GM23338 (cell line): ENCODE data around the gene PABPN1. TPM values are rescaled to one million over a fixed set of nuclear protein-coding genes. Genes with fewer than 3 reads are reported as not detected.

ENCODE experiments used
- ATAC-seq: fragments of 200-7000 bp; cut with Tn5 transposase; 3 replicates; pipeline ENCODE4 v1.9.1; 2020
- DNase-seq: peaks from one replicate; pipeline ENCODE4 v3.0.0-alpha.2; 2015; ENCODE audit warnings: low spot score
- H2AFZ ChIP-seq: fragments of 200-600 bp; sonication (generic); 2 replicates; pipeline ENCODE4 v1.8.0; 2016; ENCODE audit warnings: antibody characterized with exemption, mild to moderate bottlenecking, moderate library complexity
- H3F3A ChIP-seq: fragments of 200-600 bp; sonication (generic); replicated peaks from 2 replicates; pipeline ENCODE4 v1.8.0; 2017; ENCODE audit warnings: antibody characterized with exemption, mixed run types, low read depth
- H3K27ac ChIP-seq: fragments of 200-600 bp; sonication (generic); 2 replicates; pipeline ENCODE4 v1.6.1; 2016; ENCODE audit warnings: low read depth
- H3K27me3 ChIP-seq: fragments of 200-600 bp; sonication (generic); 2 replicates; pipeline ENCODE4 v1.8.0; 2016; ENCODE audit warnings: mild to moderate bottlenecking, mixed run types, moderate library complexity; ENCODE audit not compliant: insufficient read depth
- H3K36me3 ChIP-seq: fragments of 200-600 bp; sonication (generic); 2 replicates; pipeline ENCODE4 v1.8.0; 2016; ENCODE audit warnings: mild to moderate bottlenecking; ENCODE audit not compliant: insufficient read depth
- H3K4me1 ChIP-seq: fragments of 200-600 bp; sonication (generic); 2 replicates; pipeline ENCODE4 v1.8.0; 2016; ENCODE audit warnings: mild to moderate bottlenecking, moderate library complexity; ENCODE audit not compliant: insufficient read depth
- H3K4me2 ChIP-seq: fragments of 200-600 bp; sonication (generic); 2 replicates; pipeline ENCODE4 v1.7.1; 2017; ENCODE audit warnings: mixed run types
- H3K4me3 ChIP-seq: fragments of 200-600 bp; sonication (generic); 2 replicates; pipeline ENCODE4 v1.6.1; 2016; ENCODE audit warnings: mixed run types
- H3K79me2 ChIP-seq: fragments of 200-600 bp; sonication (generic); replicated peaks from 2 replicates; pipeline ENCODE4 v1.8.0; 2017; ENCODE audit warnings: mild to moderate bottlenecking; ENCODE audit not compliant: insufficient read depth
- H3K9me2 ChIP-seq: fragments of 200-600 bp; sonication (generic); 2 replicates; pipeline ENCODE4 v1.8.0; 2017; ENCODE audit not compliant: insufficient read depth
- H4K20me1 ChIP-seq: fragments of 200-600 bp; sonication (generic); replicated peaks from 2 replicates; pipeline ENCODE4 v1.8.0; 2017; ENCODE audit warnings: mild to moderate bottlenecking; ENCODE audit not compliant: insufficient read depth
- H3K27ac Mint-ChIP-seq: 2 replicates; pipeline ENCODE4 v1.8.0; 2020; ENCODE audit warnings: inconsistent platforms, mild to moderate bottlenecking, moderate library complexity, mixed read lengths
- H3K27me3 Mint-ChIP-seq: 3 replicates; pipeline ENCODE4 v1.8.0; 2022; ENCODE audit warnings: low read depth, mild to moderate bottlenecking, moderate library complexity, mixed read lengths, inconsistent platforms; ENCODE audit not compliant: insufficient read depth, poor library complexity
- H3K36me3 Mint-ChIP-seq: 3 replicates; pipeline ENCODE4 v1.8.0; 2021; ENCODE audit warnings: low read depth, mild to moderate bottlenecking, inconsistent platforms, moderate library complexity, mixed read lengths
- H3K4me1 Mint-ChIP-seq: 3 replicates; pipeline ENCODE4 v1.8.0; 2020; ENCODE audit warnings: mild to moderate bottlenecking, inconsistent platforms, mixed read lengths
- H3K4me3 Mint-ChIP-seq: 3 replicates; pipeline ENCODE4 v1.8.0; 2021; ENCODE audit warnings: moderate library complexity, mild to moderate bottlenecking, inconsistent platforms, mixed read lengths
- H3K9me3 Mint-ChIP-seq: 3 replicates; pipeline ENCODE4 v1.8.0; 2020; ENCODE audit warnings: moderate library complexity, mild to moderate bottlenecking, inconsistent platforms, mixed read lengths
- CREB1 ChIP-seq: fragments of 250-450 bp; sonication (Bioruptor Pico); IDR thresholded peaks from 2 replicates; pipeline ENCODE4 v1.5.0; 2020; ENCODE audit warnings: low read depth, mild to moderate bottlenecking, moderate library complexity
- EZH2 ChIP-seq: fragments of 200-600 bp; sonication (generic); IDR thresholded peaks from one replicate; pipeline ENCODE4 v1.8.0; 2017; ENCODE audit warnings: antibody characterized with exemption, mild to moderate bottlenecking, low read depth; ENCODE audit not compliant: unreplicated experiment
- EZH2phosphoT487 ChIP-seq: fragments of 200-600 bp; sonication (generic); IDR thresholded peaks from one replicate; pipeline ENCODE4 v1.8.1; 2018; ENCODE audit warnings: antibody characterized with exemption; ENCODE audit not compliant: unreplicated experiment
- JUNB ChIP-seq: IDR thresholded peaks from one replicate; pipeline ENCODE4 v1.6.1; 2016; ENCODE audit warnings: antibody characterized with exemption; ENCODE audit not compliant: unreplicated experiment
- NANOG ChIP-seq: IDR thresholded peaks from 2 replicates; pipeline ENCODE4 v1.6.1; 2016; ENCODE audit warnings: antibody characterized with exemption, borderline replicate concordance
- POLR2AphosphoS5 ChIP-seq: IDR thresholded peaks from 2 replicates; pipeline ENCODE4 v1.6.1; 2016; ENCODE audit warnings: antibody characterized with exemption, low read depth
- REST ChIP-seq: IDR thresholded peaks from one replicate; pipeline ENCODE4 v1.6.1; 2018; ENCODE audit warnings: antibody characterized with exemption; ENCODE audit not compliant: unreplicated experiment
- STAT1 ChIP-seq: IDR thresholded peaks from one replicate; pipeline ENCODE4 v1.6.1; 2016; ENCODE audit warnings: antibody characterized with exemption; ENCODE audit not compliant: unreplicated experiment
- ZNF331 ChIP-seq: fragments of 250-450 bp; sonication (Bioruptor Pico); IDR thresholded peaks from 2 replicates; pipeline ENCODE4 v1.5.0; 2020; ENCODE audit warnings: low read depth, mild to moderate bottlenecking, moderate library complexity
- polyA plus RNA-seq: library from polyadenylated mRNA; unstranded; fragments of >200 nt; fragmentation: Nextera tagmentation; extraction: Ambion mirVana; gene quantifications from 2 replicates; pipeline ENCODE4 v1.2.1, GENCODE V29; 2016
- total RNA-seq: library from RNA; depleted of rRNA; stranded (reverse); fragments of >200 nt; shearing (Covaris generic); gene quantifications from 2 replicates; pipeline ENCODE4 v1.2.3, GENCODE V29; 2014
- TF ChIP-seq, protein P1 (sequence below): IDR thresholded peaks from 2 replicates; pipeline ENCODE4 v1.6.1; 2016; ENCODE audit warnings: antibody characterized with exemption
- TF ChIP-seq, protein P2 (sequence below), 2 experiments: fragments of 200-600 bp in 1 of 2; sonication (generic) in 1 of 2; conservative IDR thresholded peaks; 2 replicates each; pipeline versions ENCODE4 v1.5.1 to v1.6.1; 2016 to 2017; ENCODE audit warnings: antibody characterized with exemption in 2 of 2, low read depth in 2 of 2, mild to moderate bottlenecking in 2 of 2, moderate library complexity in 1 of 2

Gene PABPN1
- total and polyA plus RNA-seq, 2 experiments from 2014 or later, result 116 to 342 TPM

GRCh38 chr14:23308721-23309445 lies 12.4 kb upstream of the PABPN1 start:
- no peak overlapping the region for H2AFZ ChIP-seq
- H3K79me2 ChIP-seq, result peaks cover 11% of the 10 kb centered on the region; the same call in 1 of the 2 replicates
- H4K20me1 ChIP-seq, result no peaks in the 10 kb centered on the region; the same call in 1 of the 2 replicates
- TF ChIP-seq EZH2 (no peak), REST (no peak), NANOG (no peak), JUNB (no peak), STAT1 (no peak), CREB1 (CRISPR knock-in tag) (no peak), EZH2phosphoT487 (no peak), POLR2AphosphoS5 (no peak), ZNF331 (CRISPR knock-in tag) (no peak)
- TF ChIP-seq, protein P1, sequence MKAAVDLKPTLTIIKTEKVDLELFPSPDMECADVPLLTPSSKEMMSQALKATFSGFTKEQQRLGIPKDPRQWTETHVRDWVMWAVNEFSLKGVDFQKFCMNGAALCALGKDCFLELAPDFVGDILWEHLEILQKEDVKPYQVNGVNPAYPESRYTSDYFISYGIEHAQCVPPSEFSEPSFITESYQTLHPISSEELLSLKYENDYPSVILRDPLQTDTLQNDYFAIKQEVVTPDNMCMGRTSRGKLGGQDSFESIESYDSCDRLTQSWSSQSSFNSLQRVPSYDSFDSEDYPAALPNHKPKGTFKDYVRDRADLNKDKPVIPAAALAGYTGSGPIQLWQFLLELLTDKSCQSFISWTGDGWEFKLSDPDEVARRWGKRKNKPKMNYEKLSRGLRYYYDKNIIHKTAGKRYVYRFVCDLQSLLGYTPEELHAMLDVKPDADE, result no peak
- TF ChIP-seq, protein P2, sequence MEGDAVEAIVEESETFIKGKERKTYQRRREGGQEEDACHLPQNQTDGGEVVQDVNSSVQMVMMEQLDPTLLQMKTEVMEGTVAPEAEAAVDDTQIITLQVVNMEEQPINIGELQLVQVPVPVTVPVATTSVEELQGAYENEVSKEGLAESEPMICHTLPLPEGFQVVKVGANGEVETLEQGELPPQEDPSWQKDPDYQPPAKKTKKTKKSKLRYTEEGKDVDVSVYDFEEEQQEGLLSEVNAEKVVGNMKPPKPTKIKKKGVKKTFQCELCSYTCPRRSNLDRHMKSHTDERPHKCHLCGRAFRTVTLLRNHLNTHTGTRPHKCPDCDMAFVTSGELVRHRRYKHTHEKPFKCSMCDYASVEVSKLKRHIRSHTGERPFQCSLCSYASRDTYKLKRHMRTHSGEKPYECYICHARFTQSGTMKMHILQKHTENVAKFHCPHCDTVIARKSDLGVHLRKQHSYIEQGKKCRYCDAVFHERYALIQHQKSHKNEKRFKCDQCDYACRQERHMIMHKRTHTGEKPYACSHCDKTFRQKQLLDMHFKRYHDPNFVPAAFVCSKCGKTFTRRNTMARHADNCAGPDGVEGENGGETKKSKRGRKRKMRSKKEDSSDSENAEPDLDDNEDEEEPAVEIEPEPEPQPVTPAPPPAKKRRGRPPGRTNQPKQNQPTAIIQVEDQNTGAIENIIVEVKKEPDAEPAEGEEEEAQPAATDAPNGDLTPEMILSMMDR (conservative IDR thresholded peaks at IDR 0.05; ENCODE audit: low read depth in 2 of 2), result no peak
- H3K27me3 Mint-ChIP-seq, result peaks cover 5% of the 10 kb centered on the region
- H3K9me2 ChIP-seq, result no peaks in the 10 kb centered on the region
- peak overlapping the region; percentile 94; the same call in 2 of the 3 replicates for H3K4me3 Mint-ChIP-seq
- H3K27ac Mint-ChIP-seq, result no peak overlapping the region
- H3K4me1 ChIP-seq, result peaks cover 15% of the 10 kb centered on the region
- H3K27ac ChIP-seq, result no peak overlapping the region
- H3K27me3 ChIP-seq, result peaks cover 13% of the 10 kb centered on the region
- no peak overlapping the region for H3K4me2 ChIP-seq
- peaks cover 23% of the 10 kb centered on the region for H3K4me1 Mint-ChIP-seq
- H3K36me3 Mint-ChIP-seq, result peaks cover 24% of the 10 kb centered on the region; the same call in 2 of the 3 replicates
- H3K36me3 ChIP-seq, result no peaks in the 10 kb centered on the region; the same call in 1 of the 2 replicates
- ATAC-seq, result no peak
- H3K9me3 Mint-ChIP-seq, result no peaks in the 10 kb centered on the region
- H3K4me3 ChIP-seq, result no peak overlapping the region
- H3F3A ChIP-seq, result peaks cover 12% of the 10 kb centered on the region; the same call in 1 of the 2 replicates
- DNase-seq, result no peak
